MCF 10A (cell line): ENCODE results near the gene TNPO3. TPM values are rescaled to one million over a fixed set of nuclear protein-coding genes. Genes with fewer than 3 reads are reported as not detected.

Experiments used
- BruUV-seq: library from RNA; stranded (reverse); fragments of 400-500 nt; replicated peaks from 2 replicates; lab custom pipeline; 2021; lab: Mats Ljungman, UMichigan
- CTCF ChIA-PET: fragments of 300-600 bp; sonication (Branson Sonifier 250); formaldehyde crosslinking; extraction: SDS; loops from one replicate; lab custom pipeline; 2021; ENCODE audit warnings: antibody characterized with exemption, inconsistent platforms; lab: Yijun Ruan, JAX
- POLR2A ChIA-PET: fragments of 300-600, 350-650 bp; sonication (Branson Sonifier 250); formaldehyde crosslinking; extraction: SDS; loops from one replicate; lab custom pipeline; 2020; ENCODE audit warnings: antibody characterized with exemption, inconsistent platforms; lab: Yijun Ruan, JAX
- DNase-seq: peaks from one replicate; pipeline ENCODE4 v3.0.0-alpha.2; 2018; ENCODE audit not compliant: unreplicated experiment
- H3K27ac Mint-ChIP-seq: one replicate; pipeline ENCODE4 v1.8.0; 2022; ENCODE audit warnings: mild to moderate bottlenecking, low read depth, mixed read lengths; ENCODE audit not compliant: unreplicated experiment
- H3K27me3 Mint-ChIP-seq: one replicate; pipeline ENCODE4 v1.8.0; 2022; ENCODE audit warnings: mixed read lengths; ENCODE audit not compliant: insufficient read depth, unreplicated experiment
- H3K36me3 Mint-ChIP-seq: one replicate; pipeline ENCODE4 v1.8.0; 2022; ENCODE audit warnings: mild to moderate bottlenecking, moderate library complexity, mixed read lengths; ENCODE audit not compliant: insufficient read depth, unreplicated experiment
- H3K4me1 Mint-ChIP-seq: one replicate; pipeline ENCODE4 v1.8.0; 2022; ENCODE audit warnings: mixed read lengths; ENCODE audit not compliant: insufficient read depth, unreplicated experiment
- H3K4me3 Mint-ChIP-seq: one replicate; pipeline ENCODE4 v1.8.0; 2022; ENCODE audit warnings: mild to moderate bottlenecking, moderate library complexity, mixed read lengths; ENCODE audit not compliant: unreplicated experiment
- H3K9me3 Mint-ChIP-seq: one replicate; pipeline ENCODE4 v1.8.0; 2022; ENCODE audit warnings: mixed read lengths; ENCODE audit not compliant: unreplicated experiment
- CTCF ChIP-seq: fragments of 200-600 bp; IDR thresholded peaks from one replicate; pipeline ENCODE4 v1.8.0; 2022; ENCODE audit warnings: antibody characterized with exemption, mild to moderate bottlenecking; ENCODE audit not compliant: unreplicated experiment
- intact Hi-C: fragments of 100-400 bp; cut with micrococcal nuclease; formaldehyde crosslinking; loops from 2 replicates; pipeline ENCODE4 v1.14.1; 2022
- total RNA-seq: library from RNA; stranded (reverse); gene quantifications from 2 replicates; pipeline ENCODE4 v1.2.3, GENCODE V29; 2022

TNPO3 gene
- total RNA-seq, 1 experiment from 2014 or later = 42.3 TPM

DNA sequence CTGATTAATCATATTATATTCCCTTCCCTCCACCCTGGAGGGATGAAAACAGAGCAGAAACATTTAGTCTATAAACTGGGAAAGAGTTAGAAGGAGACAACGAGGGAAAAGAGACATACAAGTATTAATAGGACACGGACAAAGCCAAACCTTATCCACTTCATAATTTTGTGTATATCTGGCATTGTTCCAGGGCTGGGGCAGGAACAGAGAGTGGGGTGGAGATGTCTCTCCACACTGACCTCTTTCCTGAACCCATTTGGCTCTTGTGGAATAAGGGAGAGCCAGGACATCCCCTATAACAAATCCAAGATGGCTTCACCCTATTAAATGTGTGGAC, 45.9 kb upstream of the TNPO3 start:
- POLR2A ChIA-PET = no interaction called here
- no peak for DNase-seq
- Mint-ChIP-seq H3K27ac (no peak overlapping the region), H3K4me3 (no peak overlapping the region), H3K4me1 (no peaks in the 10 kb centered on the region), H3K27me3 (no peaks in the 10 kb centered on the region), H3K9me3 (no peaks in the 10 kb centered on the region), H3K36me3 (no peaks in the 10 kb centered on the region)
- BruUV-seq = no TSS peak
- TF ChIP-seq CTCF = no peak
- intact Hi-C loops = no loop called here
- CTCF ChIA-PET = interaction anchor here (0.6 to 3.0 kb wide), 3 partner anchors 9 to 99 kb away, joined by 3 to 25 read pairs (median 8); no protein-coding TSS in a partner anchor

DNA sequence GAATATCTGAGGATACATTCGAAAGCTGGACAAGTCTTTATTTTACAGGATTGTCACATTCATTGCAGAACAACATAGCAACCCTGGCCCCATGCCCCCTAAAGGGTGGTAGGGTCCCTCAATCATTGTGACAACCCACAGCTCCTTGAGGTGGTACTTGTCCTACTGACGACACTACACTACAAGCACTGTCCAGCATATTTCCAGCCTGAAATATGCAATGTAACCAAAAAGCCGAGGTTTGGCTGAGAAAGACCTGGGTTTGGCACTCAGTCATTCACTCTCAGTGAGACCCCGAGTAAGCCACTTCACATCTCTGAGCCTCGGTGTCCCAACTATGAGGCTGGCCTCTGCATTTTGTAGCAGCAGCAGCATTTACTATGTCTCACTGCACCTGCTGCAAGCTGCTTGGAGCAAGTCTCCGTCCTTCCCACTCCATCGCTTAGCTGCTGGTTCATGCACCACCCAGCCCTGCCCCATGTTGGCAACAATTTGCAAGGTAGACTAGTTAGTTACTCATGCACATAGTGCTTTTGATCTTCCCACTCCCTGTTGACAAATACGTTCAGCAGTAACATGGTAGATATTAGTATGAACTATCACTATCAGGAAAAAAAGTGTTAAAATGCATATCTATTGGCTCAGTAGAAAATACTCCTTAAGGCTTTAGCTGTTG, 43.6 kb upstream of the TNPO3 start:
- DNase-seq = no peak
- H3K9me3 Mint-ChIP-seq = no peaks in the 10 kb centered on the region
- intact Hi-C loops = no loop called here
- H3K27me3 Mint-ChIP-seq = no peaks in the 10 kb centered on the region
- H3K4me1 Mint-ChIP-seq = no peaks in the 10 kb centered on the region
- POLR2A ChIA-PET = interaction anchor here (0.7 kb wide), 1 partner anchor 38 kb away, joined by 3 read pairs; no protein-coding TSS in a partner anchor
- H3K36me3 Mint-ChIP-seq = no peaks in the 10 kb centered on the region
- CTCF ChIA-PET = interaction anchor here (0.7 kb wide), 1 partner anchor 332 kb away, joined by 3 read pairs; no protein-coding TSS in a partner anchor
- BruUV-seq = no TSS peak
- TF ChIP-seq CTCF = no peak
- no peak overlapping the region for H3K27ac Mint-ChIP-seq
- no peak overlapping the region for H3K4me3 Mint-ChIP-seq

GRCh38 chr7:129095258-129095657, 40.3 kb upstream of the TNPO3 start:
- no peak overlapping the region for H3K27ac Mint-ChIP-seq
- no peaks in the 10 kb centered on the region for H3K27me3 Mint-ChIP-seq
- no peak for DNase-seq
- no peaks in the 10 kb centered on the region for H3K36me3 Mint-ChIP-seq
- H3K9me3 Mint-ChIP-seq = no peaks in the 10 kb centered on the region
- ChIA-PET POLR2A (interaction anchor here (0.6 to 2.4 kb wide), 2 partner anchors 33 to 41 kb away, joined by 5 to 8 read pairs; partner anchors contain the start of gene TNPO3), CTCF (interaction anchor here (1.0 kb wide), 1 partner anchor 212 kb away, joined by 4 read pairs; no protein-coding TSS in a partner anchor)
- BruUV-seq = no TSS peak
- TF ChIP-seq CTCF = no peak
- no peak overlapping the region for H3K4me3 Mint-ChIP-seq
- intact Hi-C loops = no loop called here
- H3K4me1 Mint-ChIP-seq = peaks cover 5% of the 10 kb centered on the region

DNA sequence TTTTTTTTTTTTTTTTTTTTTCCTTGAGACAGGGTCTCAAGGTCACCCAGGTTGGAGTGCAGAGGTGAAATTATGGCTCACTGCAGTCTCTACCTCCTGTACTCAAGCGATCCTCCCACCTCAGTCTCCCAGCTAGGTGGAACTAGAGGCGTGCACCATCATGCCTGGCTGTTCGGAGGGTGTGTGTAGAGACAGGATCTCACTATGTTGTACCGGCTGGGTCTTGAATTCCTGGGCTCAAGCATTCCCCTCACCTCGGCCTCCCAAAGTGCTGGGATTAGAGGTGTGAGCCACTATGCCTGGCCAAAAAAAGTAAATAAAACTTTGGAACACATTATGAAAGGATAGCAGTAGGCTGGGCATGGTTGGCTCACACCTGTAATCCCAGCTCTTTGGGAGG, 39.6 kb upstream of the TNPO3 start:
- intact Hi-C loops = no loop called here
- no TSS peak for BruUV-seq
- DNase-seq = no peak
- H3K9me3 Mint-ChIP-seq = no peaks in the 10 kb centered on the region
- CTCF ChIA-PET = interaction anchor here (0.6 to 1.0 kb wide), 3 partner anchors 36 to 211 kb away, joined by 4 read pairs; no protein-coding TSS in a partner anchor
- no peak overlapping the region for H3K27ac Mint-ChIP-seq
- POLR2A ChIA-PET = interaction anchor here (2.4 kb wide), 1 partner anchor 40 kb away, joined by 8 read pairs; the partner anchor contains the start of gene TNPO3
- H3K27me3 Mint-ChIP-seq = peaks cover 3% of the 10 kb centered on the region
- peaks cover 5% of the 10 kb centered on the region for H3K4me1 Mint-ChIP-seq
- H3K4me3 Mint-ChIP-seq = no peak overlapping the region
- no peak for TF ChIP-seq CTCF
- H3K36me3 Mint-ChIP-seq = no peaks in the 10 kb centered on the region
